CD4-positive, alpha-beta T cell treated with Interleukin-4 for 4 hours (primary cell): ENCODE results near the gene ZNRD2.

Source experiments
- DNase-seq: peaks from one replicate; pipeline ENCODE4 v3.0.0-alpha.2; 2020

Gene ZNRD2

GRCh38 chr11:65589444-65590239 is 19.4 kb downstream of the ZNRD2 start:
- DNase-seq = no peak

- DNase-seq = no peak
Measured at GRCh38 chr11:65590240-65590738, 20.0 kb downstream of the ZNRD2 start.

GRCh38 chr11:65591939-65592857 is 21.9 kb downstream of the ZNRD2 start:
- no peak for DNase-seq

GRCh38 chr11:65592858-65593517 is 22.7 kb downstream of the ZNRD2 start:
- no peak for DNase-seq

- peak; percentile 47 for DNase-seq
Measured at GRCh38 chr11:65593518-65594414, 23.5 kb downstream of the ZNRD2 start.

- no peak for DNase-seq
Measured at GRCh38 chr11:65595131-65595530, 24.9 kb downstream of the ZNRD2 start.

- DNase-seq = no peak
Measured at GRCh38 chr11:65595543-65596281, 25.4 kb downstream of the ZNRD2 start, which contains the start of gene KCNK7. KCNK7 (minus strand) TSS chr11:65595800; CDS start chr11:65595772, 28 bp downstream.

- no peak for DNase-seq
Measured at GRCh38 chr11:65596520-65596919, 26.2 kb downstream of the ZNRD2 start.

GRCh38 chr11:65598258-65598699 is 28.0 kb downstream of the ZNRD2 start:
- no peak for DNase-seq

- DNase-seq = no peak
Measured at GRCh38 chr11:65599216-65599954, 29.1 kb downstream of the ZNRD2 start.

- no peak for DNase-seq
Measured at GRCh38 chr11:65599955-65600246, 29.6 kb downstream of the ZNRD2 start.

GRCh38 chr11:65604258-65604657 is 34.0 kb downstream of the ZNRD2 start:
- no peak for DNase-seq

- DNase-seq = no peak
Measured at GRCh38 chr11:65606876-65607613, 36.8 kb downstream of the ZNRD2 start.

- DNase-seq = no peak
Measured at GRCh38 chr11:65607614-65608426, 37.5 kb downstream of the ZNRD2 start.

GRCh38 chr11:65609229-65609628 is 39.0 kb downstream of the ZNRD2 start:
- no peak for DNase-seq

GRCh38 chr11:65609665-65610064 is 39.4 kb downstream of the ZNRD2 start:
- DNase-seq = no peak

- no peak for DNase-seq
Measured at GRCh38 chr11:65610404-65610803, 40.1 kb downstream of the ZNRD2 start.

GRCh38 chr11:65611028-65611757 is 40.9 kb downstream of the ZNRD2 start:
- no peak for DNase-seq
